ENCODE measurements around the gene C16orf74.

C16orf74 gene

DNA sequence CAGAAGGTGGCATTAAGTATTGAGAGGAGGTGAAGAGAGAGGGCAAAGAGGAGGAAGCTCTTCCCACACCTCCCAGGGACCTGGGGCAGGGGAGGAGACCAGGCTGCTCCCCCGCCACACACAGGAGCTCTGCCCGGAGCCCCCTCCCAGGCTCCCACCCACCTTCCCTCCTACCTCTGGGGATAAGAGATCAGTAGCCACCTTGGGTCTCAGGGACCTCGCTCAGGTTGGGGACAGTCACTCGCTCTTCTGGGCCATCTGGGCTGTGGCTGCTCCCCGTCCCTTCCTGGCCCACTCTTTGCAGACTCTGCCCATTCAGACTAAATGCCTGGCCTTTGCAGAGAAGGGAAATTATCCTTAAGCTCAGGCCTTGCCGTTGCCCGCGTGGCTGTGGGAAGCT lies 14.9 kb upstream of the C16orf74 start:
- no peak overlapping the region for H3K4me3 ChIP-seq (replicated peaks in 1 of 2; ENCODE audit: low read depth in 2 of 2, low read length in 2 of 2)
- no peak for TF ChIP-seq CTCF (IDR thresholded peaks at IDR 0.05; ENCODE audit: low read depth, low read length)
- no peak for DNase-seq (ENCODE audit: low read depth in 2 of 2)

DNA sequence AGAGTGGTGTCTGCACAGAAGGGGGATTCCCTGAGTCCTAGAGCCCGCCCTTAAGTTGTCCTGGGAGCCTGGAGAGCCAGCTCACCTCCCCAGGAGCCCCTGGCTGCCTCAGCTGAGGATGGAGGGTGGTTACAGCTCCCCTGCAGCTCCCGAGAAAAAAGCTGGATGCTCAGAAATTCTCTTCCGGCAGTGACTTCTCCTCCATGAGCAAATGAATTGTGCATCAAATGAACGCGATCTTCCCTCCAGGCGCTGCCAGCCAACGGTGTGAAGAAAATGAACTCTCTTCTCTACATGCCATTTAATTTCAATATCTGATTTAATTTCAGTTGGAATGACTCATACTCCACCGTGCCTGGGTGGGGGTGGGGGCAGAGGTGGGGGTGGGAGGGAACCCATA lies 14.3 kb upstream of the C16orf74 start:
- no peak overlapping the region for H3K4me3 ChIP-seq (replicated peaks in 1 of 2; ENCODE audit: low read depth in 2 of 2, low read length in 2 of 2)
- TF ChIP-seq CTCF (IDR thresholded peaks at IDR 0.05; ENCODE audit: low read depth, low read length) = no peak
- no peak for DNase-seq (ENCODE audit: low read depth in 2 of 2)

- H3K4me3 ChIP-seq (replicated peaks in 1 of 2; ENCODE audit: low read depth in 2 of 2, low read length in 2 of 2) = no peak overlapping the region
- TF ChIP-seq CTCF (IDR thresholded peaks at IDR 0.05; ENCODE audit: low read depth, low read length) = no peak
- no peak for DNase-seq (ENCODE audit: low read depth in 2 of 2)
Measured at GRCh38 chr16:85763616-85764015, 12.7 kb upstream of the C16orf74 start.

DNA sequence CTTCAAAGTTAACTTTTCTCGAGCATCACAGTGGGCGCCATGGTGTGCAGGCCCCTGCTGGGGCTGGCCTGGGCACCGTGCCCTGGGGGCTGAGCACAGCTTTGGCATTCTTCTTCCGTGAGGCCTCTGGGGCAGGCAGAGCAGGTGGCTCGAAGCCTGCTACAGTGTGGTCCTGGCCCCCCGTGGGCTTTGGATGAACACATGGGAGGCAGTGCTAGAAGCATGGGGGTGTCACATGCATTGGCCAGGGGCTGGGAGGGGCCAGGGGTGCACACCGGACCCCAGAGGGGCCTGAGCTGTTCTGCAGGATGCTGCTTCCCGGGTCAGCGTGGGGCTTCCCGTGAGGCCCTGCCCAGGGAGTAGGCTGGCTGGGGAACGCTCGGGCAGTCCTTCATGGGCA lies 12.1 kb upstream of the C16orf74 start:
- TF ChIP-seq CTCF (IDR thresholded peaks at IDR 0.05; ENCODE audit: low read depth, low read length) = no peak
- no peak overlapping the region for H3K4me3 ChIP-seq (replicated peaks in 1 of 2; ENCODE audit: low read depth in 2 of 2, low read length in 2 of 2)
- DNase-seq (ENCODE audit: low read depth in 2 of 2) = no peak

- no peak for TF ChIP-seq CTCF (IDR thresholded peaks at IDR 0.05; ENCODE audit: low read depth, low read length)
- DNase-seq (ENCODE audit: low read depth in 2 of 2) = no peak
- no peak overlapping the region for H3K4me3 ChIP-seq (replicated peaks in 1 of 2; ENCODE audit: low read depth in 2 of 2, low read length in 2 of 2)
Measured at GRCh38 chr16:85761861-85762260, 11.0 kb upstream of the C16orf74 start.

- DNase-seq (ENCODE audit: low read depth in 2 of 2) = peak in 1 of 2 donors; percentile 12
- no peak overlapping the region for H3K4me3 ChIP-seq (replicated peaks in 1 of 2; ENCODE audit: low read depth in 2 of 2, low read length in 2 of 2)
- peak; percentile 60 for TF ChIP-seq CTCF (IDR thresholded peaks at IDR 0.05; ENCODE audit: low read depth, low read length)
Measured at GRCh38 chr16:85759631-85760419, 8.9 kb upstream of the C16orf74 start.

DNA sequence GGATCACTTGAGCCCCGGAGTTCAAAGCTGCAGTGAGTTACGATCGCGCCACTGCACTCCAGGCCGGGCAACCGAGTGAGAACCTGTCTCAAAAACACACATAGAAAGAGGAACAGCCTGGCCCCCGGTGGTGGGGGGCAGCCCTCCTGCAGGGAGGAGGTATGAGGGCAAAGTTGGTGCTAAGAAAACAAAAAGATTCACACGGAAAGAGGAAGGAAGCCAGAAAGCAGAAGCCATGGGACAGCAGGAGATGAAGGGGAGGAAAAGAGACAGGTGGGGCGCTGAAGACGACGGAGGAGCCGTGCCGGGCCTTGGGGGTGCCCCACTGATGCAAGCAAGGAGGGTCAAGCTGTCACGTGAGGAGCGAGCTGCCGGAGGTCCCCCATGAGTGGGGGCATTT lies 8.2 kb upstream of the C16orf74 start:
- H3K4me3 ChIP-seq (replicated peaks in 1 of 2; ENCODE audit: low read depth in 2 of 2, low read length in 2 of 2) = no peak overlapping the region
- TF ChIP-seq CTCF (IDR thresholded peaks at IDR 0.05; ENCODE audit: low read depth, low read length) = no peak
- no peak for DNase-seq (ENCODE audit: low read depth in 2 of 2)

All from cardiac fibroblast (primary cell).